Mesangial cell (primary cell): Measurements from ENCODE around the gene GLYR1. TPM values are rescaled to one million over a fixed set of nuclear protein-coding genes. Genes with fewer than 3 reads are reported as not detected.

Source experiments
- total RNA-seq: library from RNA; depleted of rRNA; stranded (reverse); fragments of >200 nt; gene quantifications from 2 replicates; pipeline ENCODE4 v1.2.3, GENCODE V29; 2015

Gene GLYR1
- 37.8 and 38.3 TPM in 2 replicates for total RNA-seq

GRCh38 chr16:4846901-4847773 is at the start of gene GLYR1, which contains the start of gene UBN1:
Gene GLYR1 (minus strand): TSS chr16:4847288. CDS start chr16:4847265, 23 bp downstream.
Gene UBN1 (plus strand): TSS chr16:4847481. CDS start chr16:4852918, 5,437 bp downstream.

GRCh38 chr16:4801962-4802658 is 45.0 kb downstream of the GLYR1 start, which contains the start of gene ROGDI:
Gene ROGDI (minus strand): TSS chr16:4802633. CDS start chr16:4802571, 62 bp downstream.

GRCh38 chr16:4795181-4795827 is 51.8 kb downstream of the GLYR1 start, which contains the start of gene SMIM22:
Gene SMIM22 (plus strand): TSS chr16:4795369. CDS start chr16:4795735, 366 bp downstream.

GRCh38 chr16:4787627-4788482 is 59.2 kb downstream of the GLYR1 start, which contains the start of gene SEPTIN12:
Gene SEPTIN12 (minus strand): TSS chr16:4788345. CDS start chr16:4787645, 700 bp downstream.

GRCh38 chr16:4766875-4767628 is 80.0 kb downstream of the GLYR1 start, which contains the start of gene ZNF500:
Gene ZNF500 (minus strand): TSS chr16:4767162. CDS start chr16:4765978, 1,184 bp downstream.

Other genes with a start within 250 kb of the GLYR1 start
- 13.5 and 17.5 TPM in 2 replicates for gene UBALD1, start 232.4 kb downstream of the GLYR1 start, total RNA-seq
- gene MGRN1, start 222.5 kb downstream of the GLYR1 start, total RNA-seq = 52.8 and 60.6 TPM in 2 replicates
- 36.3 and 54.4 TPM in 2 replicates for gene NUDT16L1, start 153.7 kb downstream of the GLYR1 start, total RNA-seq
- 18.6 and 27.8 TPM in 2 replicates for gene ANKS3, start 113.0 kb downstream of the GLYR1 start, total RNA-seq
- 0.63 and 0.81 TPM in 2 replicates for gene DNAAF8, start 112.8 kb downstream of the GLYR1 start, total RNA-seq
- 8.8 and 15.7 TPM in 2 replicates for gene ZNF500, start 80.1 kb downstream of the GLYR1 start, total RNA-seq
- not detected in 2 replicates for gene SEPTIN12, start 58.9 kb downstream of the GLYR1 start, total RNA-seq
- not detected in 2 replicates for gene SMIM22, start 51.9 kb downstream of the GLYR1 start, total RNA-seq
- 25.9 and 45.0 TPM in 2 replicates for gene ROGDI, start 44.7 kb downstream of the GLYR1 start, total RNA-seq
- 26.9 and 30.3 TPM in 2 replicates for gene UBN1, start 193 bp upstream of the GLYR1 start, total RNA-seq
- 2.0 and 23.8 TPM in 2 replicates for gene PPL, start 89.9 kb upstream of the GLYR1 start, total RNA-seq
- under 0.01 and 0.13 TPM in 2 replicates for gene SEC14L5, start 111.0 kb upstream of the GLYR1 start, total RNA-seq
- gene NAGPA, start 186.6 kb upstream of the GLYR1 start, total RNA-seq = 30.5 and 32.6 TPM in 2 replicates
- gene C16orf89, start 218.7 kb upstream of the GLYR1 start, total RNA-seq = not detected in 2 replicates
- gene ALG1, start 224.6 kb upstream of the GLYR1 start, total RNA-seq = 30.8 and 37.2 TPM in 2 replicates